ENCODE data around the gene ZIC2.
"Not testable (repeated sequence)": the region's sequence is repeated elsewhere in the genome, so short reads cannot be mapped to it uniquely, and the experiment has no call there.

The ZIC2 gene

GRCh38 chr13:99981735-99982035 lies at the start of gene ZIC2:
TSS of gene ZIC2 (plus strand) at chr13:99981784. CDS start at chr13:99982065, 281 bp downstream.
- FAIRE-seq = no peak

GRCh38 chr13:99932912-99933311 lies 48.7 kb upstream of the ZIC2 start:
- FAIRE-seq = no peak

- FAIRE-seq = no peak
These were observed 45.8 kb upstream of the ZIC2 start for GRCh38 chr13:99935772-99936171.

GRCh38 chr13:99938635-99939034 lies 42.9 kb upstream of the ZIC2 start:
- FAIRE-seq = no peak

GRCh38 chr13:99941086-99941485 lies 40.5 kb upstream of the ZIC2 start:
- FAIRE-seq = no peak

GRCh38 chr13:99941911-99942310 lies 39.7 kb upstream of the ZIC2 start:
- no peak for FAIRE-seq

GRCh38 chr13:99944102-99944501 lies 37.5 kb upstream of the ZIC2 start:
- FAIRE-seq = no peak

GRCh38 chr13:99944606-99945005 lies 37.0 kb upstream of the ZIC2 start:
- no peak for FAIRE-seq

- FAIRE-seq = not testable (repeated sequence)
These were observed 36.1 kb upstream of the ZIC2 start for GRCh38 chr13:99945515-99945914.

- FAIRE-seq = no peak
These were observed 33.9 kb upstream of the ZIC2 start for GRCh38 chr13:99947666-99948065.

- no peak for FAIRE-seq
These were observed 33.2 kb upstream of the ZIC2 start for GRCh38 chr13:99948411-99948810.

GRCh38 chr13:99948907-99949678 lies 32.5 kb upstream of the ZIC2 start:
- FAIRE-seq = no peak

- FAIRE-seq = no peak
These were observed 31.7 kb upstream of the ZIC2 start for GRCh38 chr13:99949679-99950413.

GRCh38 chr13:99951666-99952065 lies 29.9 kb upstream of the ZIC2 start:
- not testable (repeated sequence) for FAIRE-seq

- FAIRE-seq = no peak
These were observed 28.3 kb upstream of the ZIC2 start for GRCh38 chr13:99953138-99953755.

- FAIRE-seq = no peak
These were observed 26.4 kb upstream of the ZIC2 start for GRCh38 chr13:99955107-99955746.

- FAIRE-seq = no peak
These were observed 25.7 kb upstream of the ZIC2 start for GRCh38 chr13:99955747-99956472.

- no peak for FAIRE-seq
These were observed 24.9 kb upstream of the ZIC2 start for GRCh38 chr13:99956473-99957349.

- no peak for FAIRE-seq
These were observed 23.0 kb upstream of the ZIC2 start for GRCh38 chr13:99958406-99959126.

GRCh38 chr13:99959127-99959539 lies 22.5 kb upstream of the ZIC2 start:
- FAIRE-seq = no peak
